Measurements from ENCODE around the gene AMMECR1. TPM values are rescaled to one million over a fixed set of nuclear protein-coding genes. Genes with fewer than 3 reads are reported as not detected.

AMMECR1 gene
- total and polyA plus RNA-seq, 2 experiments from 2014 or later = 16.9 to 32.5 TPM

GRCh38 chrX:110277609-110278008 lies 40.3 kb downstream of the AMMECR1 start (continued):
- TF ChIP-seq ZNF462 (CRISPR knock-in tag; IDR thresholded peaks at IDR 0.05) = no peak
- TF ChIP-seq STAT1 (IDR thresholded peaks at IDR 0.05; ENCODE audit: unreplicated experiment) = no peak
- TF ChIP-seq ZNF114 (CRISPR knock-in tag; IDR thresholded peaks at IDR 0.05) = no peak
- TF ChIP-seq JUNB (IDR thresholded peaks at IDR 0.05; ENCODE audit: unreplicated experiment) = no peak
- TF ChIP-seq CTCF (conservative IDR thresholded peaks at IDR 0.05; ENCODE audit: low read depth in 2 of 2) = no peak
- TF ChIP-seq CREB1 (CRISPR knock-in tag; IDR thresholded peaks at IDR 0.05; ENCODE audit: low read depth) = no peak
- no peak for TF ChIP-seq EZH2 (IDR thresholded peaks at IDR 0.05; ENCODE audit: low read depth, unreplicated experiment)
- no peak for TF ChIP-seq EZH2phosphoT487 (IDR thresholded peaks at IDR 0.05; ENCODE audit: unreplicated experiment)
- no peak for TF ChIP-seq POLR2AphosphoS5 (IDR thresholded peaks at IDR 0.05; ENCODE audit: low read depth)
- TF ChIP-seq NANOG (IDR thresholded peaks at IDR 0.05; ENCODE audit: borderline replicate concordance) = no peak
- TF ChIP-seq REST (IDR thresholded peaks at IDR 0.05; ENCODE audit: unreplicated experiment) = no peak
- TF ChIP-seq ZNF331 (CRISPR knock-in tag; IDR thresholded peaks at IDR 0.05; ENCODE audit: low read depth) = no peak

Measured in GM23338 (cell line).